ENCODE results near the gene SEC24A. TPM values are rescaled to one million over a fixed set of nuclear protein-coding genes. Genes with fewer than 3 reads are reported as not detected.
"Not testable (repeated sequence)": the region's sequence is repeated elsewhere in the genome, so short reads cannot be mapped to it uniquely, and the experiment has no call there.

The SEC24A gene
- total and polyA plus RNA-seq, 2 donors (not counting 3 experiments of a cell fraction or from before 2014, with no cell fraction given): 19.8 to 30.0 TPM

GRCh38 chr5:134634227-134634626 lies 14.4 kb upstream of the SEC24A start:
- Histone ChIP-seq H2AFZ (ENCODE audit: low read depth, low read length) (no peak overlapping the region), H3K9ac (replicated peaks; ENCODE audit: extremely low read depth, insufficient read depth, low read length) (no peak overlapping the region), H3K27me3 (ENCODE audit: control insufficient read depth in 2 of 2, insufficient read depth in 2 of 2, low read length in 2 of 2) (no peaks in the 10 kb centered on the region), H3K4me3 (replicated peaks in 1 of 3; ENCODE audit: insufficient read depth in 1 of 3, low read depth in 1 of 3, low read length in 3 of 3) (no peak overlapping the region), H4K20me1 (replicated peaks; ENCODE audit: control insufficient read depth, extremely low read depth, insufficient read depth, low read length) (no peaks in the 10 kb centered on the region), H3K4me2 (ENCODE audit: insufficient read depth, low read length) (no peak overlapping the region), H3K36me3 (ENCODE audit: control insufficient read depth in 2 of 2, extremely low read depth in 1 of 2, insufficient read depth in 2 of 2, low read length in 2 of 2) (no peaks in the 10 kb centered on the region), H3K9me3 (replicated peaks; ENCODE audit: control insufficient read depth, insufficient read depth, low read length) (no peaks in the 10 kb centered on the region), H3K4me1 (ENCODE audit: control insufficient read depth, extremely low read depth, insufficient read depth, low read length) (peaks cover 2% of the 10 kb centered on the region), H3K79me2 (ENCODE audit: control insufficient read depth, insufficient read depth, low read length) (peaks cover 12% of the 10 kb centered on the region), H3K9me1 (replicated peaks; ENCODE audit: control insufficient read depth, extremely low read depth, insufficient read depth, low read length) (no peaks in the 10 kb centered on the region), H3K27ac (ENCODE audit: insufficient read depth, low read depth, low read length) (no peak overlapping the region)
- CTCF ChIA-PET: interaction anchor here (1.7 to 1.9 kb wide), 2 partner anchors 10 to 46 kb away, joined by 5 to 6 read pairs; no protein-coding TSS in a partner anchor
- FAIRE-seq: no peak
- dilution Hi-C loops (cut with MboI; ENCODE audit: extremely low pct_ligation_motif_present, low sequenced_read_pairs): no loop called here
- POLR2A ChIA-PET: no interaction called here
- no peak for TF ChIP-seq MAX (IDR thresholded peaks at IDR 0.05; ENCODE audit: insufficient read depth, insufficient read length)
- no peak for TF ChIP-seq GATA2 (IDR thresholded peaks at IDR 0.05; ENCODE audit: insufficient read depth, insufficient read length, low read depth, low read length)
- no peak for TF ChIP-seq CTCF (IDR thresholded peaks at IDR 0.05; ENCODE audit: extremely low read depth in 1 of 2, insufficient read depth in 1 of 2, low read depth in 1 of 2, low read length in 2 of 2)
- no peak for TF ChIP-seq FOS (IDR thresholded peaks at IDR 0.05; ENCODE audit: borderline replicate concordance, insufficient read depth, low read length)
- no peak for TF ChIP-seq POLR2AphosphoS5 (IDR thresholded peaks at IDR 0.05; ENCODE audit: insufficient read depth, low read depth, low read length)
- no peak for TF ChIP-seq JUN (IDR thresholded peaks at IDR 0.05; ENCODE audit: borderline replicate concordance, insufficient read depth, insufficient read length, low read depth)
- no peak for TF ChIP-seq POLR2A (IDR thresholded peaks at IDR 0.05; ENCODE audit: low read depth, low read length)
- no peak for TF ChIP-seq EZH2 (IDR thresholded peaks at IDR 0.05; ENCODE audit: borderline replicate concordance, low read depth, low read length, severe bottlenecking)
- no peak for TF ChIP-seq MYC (IDR thresholded peaks at IDR 0.05; ENCODE audit: low read depth, low read length)
- no peak for DNase-seq (ENCODE audit: low read depth, low spot score)
- intact Hi-C loops (cut with micrococcal nuclease): loop anchor here (5.0 kb wide), 1 partner anchor 262 kb away; the partner anchor contains the start of gene UBE2B
- BruUV-seq (replicated peaks): no TSS peak

- H2AFZ ChIP-seq (ENCODE audit: low read depth, low read length); H3K9ac ChIP-seq (replicated peaks; ENCODE audit: extremely low read depth, insufficient read depth, low read length); H3K9me3 ChIP-seq (replicated peaks; ENCODE audit: control insufficient read depth, insufficient read depth, low read length); H3K4me1 ChIP-seq (ENCODE audit: control insufficient read depth, extremely low read depth, insufficient read depth, low read length); H3K36me3 ChIP-seq (ENCODE audit: control insufficient read depth in 2 of 2, extremely low read depth in 1 of 2, insufficient read depth in 2 of 2, low read length in 2 of 2); intact Hi-C loops (cut with micrococcal nuclease); H3K4me2 ChIP-seq (ENCODE audit: insufficient read depth, low read length); H3K4me3 ChIP-seq (replicated peaks in 1 of 3; ENCODE audit: insufficient read depth in 1 of 3, low read depth in 1 of 3, low read length in 3 of 3); dilution Hi-C loops (cut with MboI; ENCODE audit: extremely low pct_ligation_motif_present, low sequenced_read_pairs); DNase-seq (ENCODE audit: low read depth, low spot score); H3K9me1 ChIP-seq (replicated peaks; ENCODE audit: control insufficient read depth, extremely low read depth, insufficient read depth, low read length); BruUV-seq (replicated peaks); H3K27ac ChIP-seq (ENCODE audit: insufficient read depth, low read depth, low read length); H3K27me3 ChIP-seq (ENCODE audit: control insufficient read depth in 2 of 2, insufficient read depth in 2 of 2, low read length in 2 of 2); H4K20me1 ChIP-seq (replicated peaks; ENCODE audit: control insufficient read depth, extremely low read depth, insufficient read depth, low read length); FAIRE-seq: not testable (repeated sequence)
- CTCF ChIA-PET: interaction anchor here (1.7 to 1.9 kb wide), 2 partner anchors 8 to 48 kb away, joined by 5 to 6 read pairs; no protein-coding TSS in a partner anchor
- H3K79me2 ChIP-seq (ENCODE audit: control insufficient read depth, insufficient read depth, low read length): peaks cover 12% of the 10 kb centered on the region
- POLR2A ChIA-PET: interaction anchor here (1.0 kb wide), 1 partner anchor 17 kb away, joined by 3 read pairs; no protein-coding TSS in a partner anchor
Measured at GRCh38 chr5:134635366-134635765, 13.2 kb upstream of the SEC24A start.

Data from endothelial cell of umbilical vein (primary cell).